Measurements from ENCODE around the gene SERPINB1.
A peak's percentile ranks its signal among the peaks of the same experiment; 100 is the strongest.
"Not testable (repeated sequence)": the region's sequence is repeated elsewhere in the genome, so short reads cannot be mapped to it uniquely, and the experiment has no call there.

The SERPINB1 gene

DNA sequence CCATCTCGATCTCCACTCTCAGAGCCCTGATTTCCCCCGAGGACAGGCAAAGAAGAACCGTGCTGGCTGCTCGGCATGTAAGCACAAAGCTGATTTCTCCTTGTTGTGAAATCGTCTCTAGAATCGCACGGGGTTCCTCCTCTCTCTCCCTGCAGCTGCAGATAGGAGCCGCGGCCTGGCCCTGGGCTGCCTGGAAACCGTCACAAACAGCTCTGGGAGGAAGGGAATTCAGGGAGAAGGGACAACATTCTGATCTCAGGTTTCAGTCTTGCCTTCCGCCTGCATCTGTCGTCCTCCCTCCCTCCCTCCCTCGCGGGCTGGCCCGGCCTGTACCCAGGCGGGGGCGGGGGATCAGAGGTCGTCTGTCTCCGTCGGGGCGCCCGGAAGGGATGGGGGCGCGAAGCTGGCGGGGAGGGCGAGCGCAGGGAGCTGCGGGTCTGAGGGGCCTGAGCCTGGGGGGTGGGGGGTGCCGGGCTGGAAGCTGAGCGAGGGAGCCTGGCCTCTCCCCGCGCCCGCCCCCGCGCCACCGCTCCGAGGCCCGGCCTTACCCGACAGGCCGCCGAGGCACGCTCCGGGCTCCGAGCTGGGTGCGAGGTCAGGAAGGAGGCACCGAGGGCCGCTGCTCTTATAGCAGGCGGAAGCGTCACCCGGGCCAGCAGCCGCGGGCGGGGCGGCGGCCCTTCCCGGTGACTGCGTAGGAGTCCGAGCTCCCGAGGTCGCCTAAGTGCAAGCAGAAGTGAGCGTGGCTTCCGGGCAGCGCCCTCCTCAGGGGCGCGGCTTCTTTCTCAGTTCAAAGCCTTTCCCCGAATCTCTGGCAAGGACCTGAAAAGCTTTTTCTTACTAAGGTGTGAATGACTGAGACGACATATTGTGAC, at the start of gene SERPINB1:
Gene SERPINB1, minus strand, starts transcription at position 600 of the 875 bp plus-strand sequence. CDS start 1,277 bp downstream, outside the sequence.
- peak; percentile 84 for DNase-seq (ENCODE audit: low spot score)

DNA sequence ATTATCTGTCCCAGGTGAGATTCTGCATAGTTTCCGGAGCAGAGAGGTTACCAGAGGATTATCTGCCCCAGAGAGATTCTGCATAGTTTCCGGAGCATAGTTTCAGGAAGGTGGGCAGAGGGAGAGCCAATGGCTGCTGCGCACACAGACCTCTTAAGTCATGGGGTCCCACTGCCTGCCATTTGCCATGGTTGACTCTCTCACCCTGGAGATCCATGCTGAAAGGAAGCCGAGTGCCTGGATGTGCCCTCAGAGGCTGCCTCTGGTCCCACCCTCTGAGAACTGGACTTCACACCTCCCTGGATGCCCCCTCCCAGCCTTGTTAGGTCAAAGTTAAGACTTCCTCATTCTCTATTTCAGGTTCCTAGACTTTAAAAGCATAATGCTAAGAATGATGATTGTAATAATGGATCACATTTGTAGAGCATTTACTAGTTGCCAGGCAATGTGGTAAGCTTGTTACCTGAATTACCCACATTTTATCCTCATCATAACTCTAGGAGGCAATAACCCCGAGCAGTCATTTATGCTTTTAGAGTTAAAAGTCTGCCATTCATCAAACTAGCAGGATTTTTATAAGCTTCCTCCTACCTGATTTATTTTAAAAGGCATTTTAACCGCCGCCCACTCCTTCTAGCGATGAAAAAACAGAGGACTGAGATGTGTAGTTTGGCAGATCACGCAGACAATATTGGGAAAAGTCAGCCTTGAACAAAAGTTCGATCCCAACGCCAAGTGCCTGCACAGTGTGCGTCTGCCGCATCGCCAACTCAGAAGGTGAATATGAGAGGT, 49.5 kb upstream of the SERPINB1 start:
- no peak for DNase-seq (ENCODE audit: low spot score)

DNA sequence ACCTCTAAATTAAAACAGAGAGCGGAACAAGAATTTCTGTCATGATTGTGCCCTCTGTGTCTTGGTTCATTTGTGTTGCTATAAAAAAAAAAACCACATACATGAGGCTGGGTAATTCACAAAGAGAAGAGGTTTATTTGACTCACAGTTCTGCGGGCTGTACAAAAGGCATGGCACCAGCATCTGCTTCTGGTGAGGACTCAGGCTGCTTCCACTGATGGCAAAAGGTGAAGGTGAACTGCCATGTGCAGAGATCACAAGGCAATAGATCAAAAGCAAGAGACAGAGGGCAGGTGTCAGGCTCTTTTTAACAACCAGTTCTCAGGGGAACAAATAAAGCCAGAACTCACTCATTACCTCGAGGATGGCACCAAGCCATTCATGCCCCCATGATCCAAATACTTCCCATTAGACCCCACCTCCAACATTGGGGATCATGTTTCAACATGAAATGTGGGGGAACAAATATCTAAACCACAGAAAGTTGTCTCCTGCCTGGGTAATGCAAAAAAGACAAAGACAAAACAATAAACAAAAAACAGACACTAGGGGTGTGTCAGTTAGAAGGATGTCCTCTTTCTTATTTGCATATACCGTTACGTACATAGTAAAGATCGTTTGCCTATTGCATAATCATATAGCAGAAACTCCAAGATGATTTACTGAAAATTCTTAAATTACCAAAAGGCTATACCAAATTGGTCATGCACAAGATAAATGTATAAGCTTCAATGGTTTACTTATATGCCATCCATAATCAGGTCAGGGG, 44.5 kb upstream of the SERPINB1 start:
- DNase-seq (ENCODE audit: low spot score): no peak

DNA sequence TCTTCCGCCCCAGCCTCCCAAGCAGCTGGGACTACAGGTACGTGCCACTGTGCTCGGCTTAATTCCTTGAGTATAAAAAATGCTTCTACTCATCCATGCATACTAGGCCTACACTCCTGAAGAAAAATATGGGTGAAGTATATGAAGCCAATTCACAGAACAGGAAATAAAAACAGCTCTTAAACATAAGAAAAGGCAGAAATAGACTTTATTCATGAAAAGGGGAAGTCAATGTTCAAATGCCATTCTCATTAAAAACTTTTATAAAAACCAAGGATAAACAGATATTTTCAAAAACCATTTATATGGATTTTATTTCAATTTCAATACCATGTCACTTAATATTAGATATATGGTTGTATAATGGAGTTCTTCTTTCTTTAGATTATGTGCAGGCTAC, 43.1 kb upstream of the SERPINB1 start:
- DNase-seq (ENCODE audit: low spot score): no peak

DNA sequence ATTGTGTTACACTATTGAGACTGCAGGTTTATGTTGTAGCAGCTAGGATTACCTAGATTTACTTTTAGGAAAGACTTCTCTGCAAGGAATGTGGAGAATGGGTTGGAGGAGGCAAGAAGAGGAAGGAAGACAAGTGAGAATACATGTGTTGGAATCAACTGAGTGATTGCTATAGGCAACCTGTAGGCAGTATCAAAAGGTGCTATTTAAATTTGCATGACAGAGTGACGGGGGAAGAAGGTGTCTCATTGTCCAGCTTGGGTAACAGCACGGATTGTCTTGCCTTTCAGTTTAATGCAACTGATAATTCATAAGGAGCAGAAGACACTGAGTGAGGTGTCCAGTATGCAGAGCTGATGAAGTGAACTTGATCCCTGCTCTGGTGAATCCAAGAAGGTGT, 42.0 kb upstream of the SERPINB1 start:
- DNase-seq (ENCODE audit: low spot score): no peak

DNA sequence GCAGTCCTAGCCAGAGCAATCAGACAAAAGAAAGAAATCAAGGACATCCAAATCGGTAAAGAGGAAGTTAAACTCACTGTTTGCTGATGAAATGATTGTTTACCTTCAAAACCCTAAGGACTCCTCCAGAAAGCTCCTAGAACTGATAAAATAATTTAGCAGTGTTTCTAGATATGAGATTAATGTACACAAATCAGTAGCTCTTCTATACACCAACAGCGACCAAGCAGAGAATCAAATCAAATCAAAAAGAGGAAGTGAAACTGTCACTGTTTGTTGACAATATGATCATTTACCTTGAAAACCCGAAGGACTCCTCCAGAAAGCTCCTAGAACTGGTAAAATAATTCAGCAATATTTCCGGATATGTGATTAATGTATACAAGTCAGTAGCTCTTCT, 39.8 kb upstream of the SERPINB1 start:
- DNase-seq (ENCODE audit: low spot score): no peak

DNA sequence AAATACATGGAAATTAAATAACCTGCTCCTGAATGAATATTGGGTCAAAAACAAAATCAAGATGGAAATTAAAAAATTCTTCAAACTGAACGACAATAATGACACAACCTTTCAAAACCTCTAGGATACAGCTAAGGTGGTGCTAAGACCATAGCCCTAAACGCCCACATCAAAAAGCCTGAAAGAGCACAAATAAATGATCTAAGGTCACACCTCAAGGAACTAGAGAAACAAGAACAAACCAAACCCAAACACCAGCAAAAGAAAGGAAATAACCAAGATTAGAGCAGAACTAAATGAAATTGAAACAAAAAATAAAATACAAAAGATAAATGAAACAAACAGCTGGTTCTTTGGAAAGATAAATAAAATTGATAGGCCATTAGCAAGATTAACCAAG, 38.5 kb upstream of the SERPINB1 start:
- not testable (repeated sequence) for DNase-seq (ENCODE audit: low spot score)

DNA sequence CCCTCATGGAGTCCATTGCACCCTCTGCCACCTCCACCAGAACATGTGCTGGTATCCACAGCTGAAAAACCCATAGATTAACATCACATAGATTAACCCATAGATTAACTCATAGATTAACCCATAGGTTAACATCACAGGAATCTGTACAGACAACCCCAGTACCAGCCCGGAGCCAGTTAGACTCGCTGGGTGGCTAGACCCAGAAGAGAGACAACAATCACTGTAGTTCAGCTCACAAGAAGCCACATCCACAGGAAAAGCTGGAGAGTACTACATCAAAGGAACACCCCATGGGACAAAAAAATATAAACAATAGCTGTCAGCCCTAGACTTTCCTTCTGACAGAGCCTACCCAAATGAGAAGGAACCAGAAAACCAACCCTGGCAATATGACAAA, 36.3 kb upstream of the SERPINB1 start:
- DNase-seq (ENCODE audit: low spot score): no peak

DNA sequence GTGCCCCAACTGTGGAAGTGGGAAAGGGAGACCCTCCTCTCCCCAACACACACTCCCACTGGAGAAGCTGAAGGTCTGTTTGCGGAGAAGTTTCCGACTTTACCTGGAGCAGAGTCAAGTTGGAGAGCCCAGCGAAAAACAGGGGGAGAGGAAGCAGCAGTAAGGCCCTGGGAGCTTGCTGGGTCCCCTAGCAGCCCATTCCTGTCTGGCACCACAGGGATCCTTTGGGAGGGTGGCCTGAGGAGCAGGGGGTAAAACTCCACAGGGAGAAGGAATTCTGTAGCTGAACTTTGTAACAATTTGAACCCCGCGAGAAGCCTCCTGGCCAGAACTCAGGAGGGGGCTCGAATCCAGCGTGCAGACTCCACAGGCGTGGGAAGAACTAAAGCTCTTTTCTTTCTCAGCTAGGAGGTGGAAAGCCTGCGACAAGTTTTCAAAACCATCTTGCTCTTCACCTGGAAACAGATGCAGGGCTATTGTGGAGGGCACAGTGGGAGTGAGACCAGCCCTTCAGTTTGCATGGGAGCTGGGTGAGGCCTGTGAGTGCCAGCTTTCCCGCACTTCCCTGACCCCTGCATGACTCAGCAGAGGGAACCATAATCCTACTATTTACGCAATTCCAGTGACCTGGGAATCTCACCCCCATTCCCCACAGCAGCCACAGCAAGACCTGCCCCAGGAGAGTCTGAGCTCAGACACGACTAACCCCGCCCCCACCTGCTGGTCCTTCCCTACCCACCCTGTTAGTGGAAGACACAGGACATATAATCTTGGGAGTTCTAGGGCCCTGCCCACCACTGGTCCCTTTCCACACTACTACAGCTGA, 35.6 kb upstream of the SERPINB1 start:
- DNase-seq (ENCODE audit: low spot score): no peak

DNA sequence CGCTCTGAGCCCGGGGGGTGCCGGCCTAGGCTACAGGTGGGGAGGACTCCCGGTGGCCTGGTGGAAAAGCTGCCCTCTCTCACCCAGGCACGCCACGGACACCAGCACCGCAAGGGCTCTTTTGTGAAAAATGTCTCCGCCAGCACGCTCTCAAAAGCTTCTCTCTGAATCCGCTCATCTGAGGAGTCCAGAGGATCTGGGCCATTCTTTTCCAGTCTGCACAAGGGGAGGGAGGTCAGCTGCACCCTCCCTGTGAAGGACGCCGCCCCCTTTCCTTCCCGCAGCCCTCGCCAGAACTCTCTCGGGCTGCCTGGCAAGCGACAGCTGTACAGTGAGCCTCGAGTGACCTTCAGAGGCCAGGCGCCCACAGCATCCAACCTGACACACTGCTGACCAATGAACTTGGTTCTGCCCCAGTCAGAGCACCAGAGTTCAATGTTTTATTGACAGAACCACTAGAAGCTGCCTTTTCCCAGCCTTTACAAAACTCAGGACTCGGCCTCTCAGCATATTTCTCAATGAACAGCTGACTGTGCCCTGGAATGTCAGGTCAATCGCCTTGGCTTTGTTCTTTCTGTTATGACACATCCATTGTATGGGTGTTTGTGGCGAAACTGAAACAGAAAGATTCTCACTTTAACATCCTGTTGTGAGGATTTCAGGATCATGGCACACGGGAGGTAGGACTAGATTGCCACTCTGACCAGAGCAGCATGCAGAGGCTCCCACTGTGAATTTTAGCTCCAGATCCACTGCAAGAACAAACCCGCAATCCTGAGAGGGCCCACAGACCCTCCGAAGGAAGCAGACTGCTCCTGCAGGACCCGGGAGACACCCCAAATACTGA, 34.8 kb upstream of the SERPINB1 start:
- peak; percentile 74 for DNase-seq (ENCODE audit: low spot score)

DNA sequence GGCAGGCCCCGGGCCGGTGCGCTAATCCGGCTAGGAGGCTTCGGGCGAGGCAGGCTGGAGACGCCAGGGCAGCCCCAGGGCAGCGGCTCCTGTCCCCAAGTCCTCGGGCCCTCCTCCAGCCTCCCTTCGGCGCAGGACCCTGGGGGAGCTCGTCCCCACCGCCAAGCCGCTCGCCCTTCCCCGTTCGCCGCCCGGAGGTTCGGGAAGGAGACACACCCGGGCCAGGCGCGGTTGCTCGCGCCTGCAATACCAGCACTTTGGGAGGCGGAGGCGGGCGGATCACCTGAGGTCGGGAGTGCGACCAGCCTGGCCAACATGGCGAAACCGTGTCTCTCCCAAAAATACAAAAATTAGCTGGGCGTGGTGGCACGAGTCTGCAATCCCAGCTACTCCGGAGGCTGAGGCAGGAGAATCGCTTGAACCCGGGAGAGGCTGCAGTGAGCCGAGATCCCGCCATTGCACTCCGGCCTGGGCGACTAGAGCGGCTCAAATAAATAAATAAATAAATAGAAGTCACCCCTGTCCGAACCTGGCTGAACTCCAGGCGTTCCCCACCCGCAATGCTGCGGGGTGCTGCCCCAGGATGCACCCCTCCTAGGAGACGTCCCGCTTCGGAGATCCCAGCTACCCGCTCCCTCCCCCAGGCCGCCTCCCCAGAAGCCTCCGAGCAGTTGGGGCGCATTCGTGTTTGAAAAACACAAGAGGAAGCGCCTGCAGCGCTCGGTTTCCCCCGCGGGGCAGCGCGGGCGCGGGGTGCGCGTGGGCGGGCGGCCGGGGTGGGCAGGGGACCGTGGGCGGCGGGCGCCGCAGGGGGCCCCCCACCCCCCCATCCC, 33.9 kb upstream of the SERPINB1 start:
- no peak for DNase-seq (ENCODE audit: low spot score)

DNA sequence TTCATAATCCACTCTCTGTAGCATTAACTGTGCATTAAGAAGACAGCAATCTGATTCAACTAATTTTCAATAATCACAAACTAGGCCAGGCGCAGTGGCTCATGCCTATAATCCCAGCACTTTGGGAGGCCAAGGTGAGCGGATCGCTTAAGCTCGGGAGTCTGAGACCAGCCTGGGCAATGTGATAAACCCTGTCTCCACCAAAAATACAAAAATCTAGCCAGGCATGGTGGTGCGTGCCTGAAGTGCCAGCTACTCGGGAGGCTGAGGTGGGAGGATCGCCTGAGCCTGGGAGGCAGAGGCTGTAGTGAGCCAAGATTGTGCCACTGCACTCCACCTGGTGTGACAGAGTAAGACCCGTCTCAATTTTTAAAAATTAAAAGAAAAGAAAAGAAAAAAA, 32.0 kb upstream of the SERPINB1 start:
- no peak for DNase-seq (ENCODE audit: low spot score)

DNA sequence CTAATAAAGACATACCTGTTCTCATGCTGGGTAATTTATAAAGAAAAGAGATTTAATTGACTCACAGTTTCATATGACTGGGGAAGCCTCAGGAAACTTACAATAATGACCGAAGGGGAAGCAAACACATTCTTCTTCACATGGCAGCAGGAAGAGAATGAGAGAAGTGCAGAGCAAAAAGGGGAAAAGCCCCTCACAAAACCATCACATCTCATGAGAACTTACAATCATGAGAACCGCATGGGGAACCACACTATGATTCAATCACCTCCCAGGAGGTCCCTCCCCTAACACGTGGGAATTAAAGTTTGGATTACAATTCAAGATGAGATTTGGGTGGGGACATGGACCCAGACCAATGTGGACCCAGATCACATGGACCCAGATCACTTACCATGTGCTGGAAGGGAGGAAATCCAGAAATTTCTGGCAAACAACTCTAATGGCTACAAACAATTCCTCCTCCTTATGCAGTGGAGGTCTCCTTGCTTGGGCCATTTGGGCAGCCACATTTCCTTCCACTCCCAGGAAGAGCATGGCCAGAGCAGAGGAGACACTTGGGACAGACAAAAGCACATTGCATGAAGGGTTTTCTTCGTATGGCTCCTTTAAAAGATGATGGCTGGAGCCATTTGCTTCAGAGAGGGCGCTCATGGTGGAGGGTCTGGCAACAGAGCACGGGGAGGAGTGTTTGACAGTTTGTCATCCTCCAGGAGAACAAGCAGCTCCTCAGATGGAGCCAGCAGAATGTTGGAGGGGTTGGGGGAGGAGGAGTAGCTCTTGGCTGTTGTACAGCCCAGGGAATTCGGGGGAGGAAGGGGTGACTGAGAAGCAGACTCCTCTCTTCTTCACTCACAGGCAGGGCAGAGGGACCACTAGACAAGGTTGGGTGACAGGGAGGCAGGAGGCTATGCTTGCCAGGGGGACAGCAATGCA, 31.0 kb upstream of the SERPINB1 start:
- DNase-seq (ENCODE audit: low spot score): no peak

DNA sequence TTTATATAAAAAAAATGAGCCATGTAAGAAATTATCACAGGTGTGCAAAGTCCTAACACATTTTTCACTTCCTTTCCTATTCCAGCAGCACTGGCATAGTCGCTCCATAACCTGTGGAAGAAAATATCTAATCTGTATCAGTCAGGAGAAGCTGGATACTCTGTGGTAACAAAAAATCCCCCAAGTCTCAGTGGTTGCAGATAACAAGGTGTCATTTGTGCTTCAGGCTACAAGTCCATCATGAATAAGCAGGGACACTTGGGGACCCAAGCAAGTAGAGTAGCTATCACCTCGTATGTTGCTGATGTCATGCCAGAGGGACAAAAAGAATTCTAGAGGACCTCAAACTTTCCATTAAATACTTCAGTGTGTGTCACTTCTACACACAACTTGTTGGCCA, 30.3 kb upstream of the SERPINB1 start:
- no peak for DNase-seq (ENCODE audit: low spot score)

DNA sequence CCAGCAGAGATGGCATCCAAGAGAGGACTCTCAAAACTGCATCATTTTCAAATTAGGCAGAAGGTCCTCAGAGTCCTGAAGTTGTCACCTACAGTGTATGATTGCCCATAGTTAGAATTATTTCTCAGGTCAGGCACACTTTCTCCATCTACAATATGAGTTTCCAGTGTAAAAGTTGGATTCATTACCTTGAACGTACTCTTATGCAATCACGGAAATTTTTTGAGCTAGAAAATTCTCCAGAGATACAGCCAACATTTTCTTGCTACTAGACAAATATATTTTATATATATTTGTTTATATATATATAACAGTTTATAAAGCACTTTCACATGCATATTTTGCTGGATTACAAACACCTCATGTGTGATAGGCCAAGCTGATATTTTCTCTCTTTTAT, 29.4 kb upstream of the SERPINB1 start:
- DNase-seq (ENCODE audit: low spot score): no peak

DNA sequence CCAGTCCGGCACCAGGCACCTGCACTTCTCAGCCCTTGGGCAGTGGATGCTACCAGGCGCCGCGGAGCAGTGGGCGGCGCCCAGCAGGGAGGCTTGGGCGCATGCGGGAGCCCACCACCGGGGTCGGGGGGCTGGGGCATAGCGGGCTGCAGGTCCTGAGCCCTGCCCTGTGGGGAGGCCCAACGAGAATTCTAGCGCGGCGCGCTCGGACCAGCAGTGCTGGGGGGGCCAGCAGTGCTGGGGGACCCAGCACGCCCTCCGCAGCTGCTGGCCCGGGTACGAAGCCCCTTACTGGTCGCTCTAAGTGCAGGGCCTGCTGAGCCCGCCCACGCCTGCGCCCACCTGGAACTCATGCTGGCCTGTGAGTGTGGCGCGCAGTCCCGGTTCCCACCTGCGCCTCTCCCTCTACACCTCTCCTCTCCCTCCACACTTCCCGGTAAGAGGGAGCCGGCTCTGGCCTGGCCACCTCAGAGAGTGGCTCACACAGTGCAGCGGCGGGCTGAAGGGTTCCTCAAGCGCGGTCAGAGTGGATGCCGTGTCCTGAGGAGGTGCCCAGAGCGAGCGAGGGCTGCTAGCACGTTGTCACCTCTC, 28.5 kb upstream of the SERPINB1 start:
- no peak for DNase-seq (ENCODE audit: low spot score)

DNA sequence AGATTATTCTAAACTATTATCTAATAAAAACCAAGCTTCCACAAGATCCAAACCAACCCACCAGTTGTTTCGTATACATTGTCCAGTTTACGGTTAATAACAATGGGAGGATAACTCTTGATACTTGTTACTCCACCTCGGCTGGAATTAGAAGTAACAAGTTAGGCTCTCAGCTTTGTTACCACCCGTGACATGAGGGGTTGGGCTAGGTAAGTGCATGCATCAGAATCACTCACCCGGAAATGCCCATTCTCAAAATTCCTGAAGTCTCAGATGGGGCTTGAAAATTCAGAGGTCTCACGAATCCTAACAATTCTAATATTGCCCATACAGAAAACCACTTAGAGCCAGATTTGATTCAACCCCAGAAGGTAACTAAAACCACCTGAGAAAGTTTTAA, 27.0 kb upstream of the SERPINB1 start:
- no peak for DNase-seq (ENCODE audit: low spot score)

DNA sequence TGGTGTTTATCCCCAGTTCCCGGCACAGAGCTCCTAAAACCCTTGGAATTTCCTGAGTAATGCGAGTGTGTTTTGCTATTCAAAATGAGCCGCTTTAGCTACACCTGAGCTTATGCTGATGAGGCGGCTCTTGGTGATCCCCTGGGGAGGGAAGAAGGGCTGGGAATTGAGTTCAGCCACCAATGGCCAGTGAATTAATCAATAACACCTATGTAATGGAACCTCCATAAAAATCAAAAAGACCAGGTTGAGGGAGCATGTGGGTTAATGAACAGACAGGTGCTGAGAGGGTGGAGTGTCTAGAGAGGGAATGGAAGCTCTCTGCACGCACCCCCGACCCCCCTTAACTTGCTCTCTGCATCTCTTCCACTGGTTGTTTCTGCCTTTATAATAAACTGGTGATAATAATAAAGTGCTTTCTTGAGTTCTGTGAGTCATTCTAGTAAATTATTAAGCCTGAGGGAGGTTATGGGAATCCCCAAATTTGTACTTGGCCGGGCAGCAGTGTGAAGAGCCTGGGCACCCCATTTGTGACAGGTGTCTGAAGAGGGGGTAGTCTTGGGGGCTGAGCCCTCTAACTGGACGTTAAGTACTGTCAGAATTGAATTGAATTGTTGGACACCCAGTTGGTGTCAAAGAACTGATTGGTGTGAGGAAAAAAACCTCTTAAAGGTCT, 24.6 kb upstream of the SERPINB1 start:
- DNase-seq (ENCODE audit: low spot score): no peak
